Frontal cortex (tissue), 4 donors: ENCODE data around the gene PPM1H. TPM values are rescaled to one million over a fixed set of nuclear protein-coding genes. Genes with fewer than 3 reads are reported as not detected.
"Not testable (repeated sequence)": the region's sequence is repeated elsewhere in the genome, so short reads cannot be mapped to it uniquely, and the experiment has no call there.

Experiments used
- DNase-seq, 2 donors: peaks; one replicate each; pipeline ENCODE4 v3.0.0; 2012; ENCODE audit warnings: low spot score in 2 of 2
- FAIRE-seq: peaks from 2 replicates; lab custom pipeline; 2012; peaks lifted over from hg19 to GRCh38; lab: Jason Lieb, UNC
- total RNA-seq: library from RNA; depleted of rRNA; stranded (reverse); fragments of >200 nt; gene quantifications from one replicate; pipeline ENCODE4 v1.2.3, GENCODE V29; 2014
- donor health status: control.
- donor health status: control.
- donor health status: control.

Gene PPM1H
- total RNA-seq, 1 donor from 2014 or later, result 11.8 TPM

DNA sequence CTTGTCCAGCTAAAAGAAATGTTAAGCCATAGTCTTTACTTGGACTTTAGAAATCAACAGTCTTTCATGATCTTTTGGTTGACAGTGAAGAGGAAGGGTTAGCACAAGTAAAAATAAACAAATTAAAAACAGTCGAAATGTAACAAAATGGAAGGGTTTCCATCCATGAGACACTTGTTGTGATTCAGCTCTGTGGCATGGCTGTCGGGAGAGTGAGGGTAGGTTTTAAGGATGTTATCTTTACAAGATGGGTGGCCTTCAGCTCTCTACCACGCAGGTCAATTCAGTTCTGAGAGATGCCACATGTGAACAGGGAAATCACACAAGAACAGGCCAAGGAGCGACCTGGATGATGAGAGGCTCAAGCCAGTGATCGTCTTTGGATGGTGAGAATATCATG lies 180.2 kb downstream of the PPM1H start:
- no peak for DNase-seq
- FAIRE-seq, result no peak

GRCh38 chr12:62751810-62752155 lies 183.2 kb downstream of the PPM1H start:
- no peak for FAIRE-seq

GRCh38 chr12:62750941-62751809 lies 183.8 kb downstream of the PPM1H start:
- no peak for FAIRE-seq
- no peak for DNase-seq

More at GRCh38 chr12:62751810-62752155, 183.2 kb downstream of the PPM1H start:
- DNase-seq, result no peak

GRCh38 chr12:62749586-62749985 lies 185.4 kb downstream of the PPM1H start:
- DNase-seq (no peak), FAIRE-seq (no peak)

GRCh38 chr12:62748941-62749468 lies 185.9 kb downstream of the PPM1H start:
- DNase-seq, result no peak
- no peak for FAIRE-seq

DNA sequence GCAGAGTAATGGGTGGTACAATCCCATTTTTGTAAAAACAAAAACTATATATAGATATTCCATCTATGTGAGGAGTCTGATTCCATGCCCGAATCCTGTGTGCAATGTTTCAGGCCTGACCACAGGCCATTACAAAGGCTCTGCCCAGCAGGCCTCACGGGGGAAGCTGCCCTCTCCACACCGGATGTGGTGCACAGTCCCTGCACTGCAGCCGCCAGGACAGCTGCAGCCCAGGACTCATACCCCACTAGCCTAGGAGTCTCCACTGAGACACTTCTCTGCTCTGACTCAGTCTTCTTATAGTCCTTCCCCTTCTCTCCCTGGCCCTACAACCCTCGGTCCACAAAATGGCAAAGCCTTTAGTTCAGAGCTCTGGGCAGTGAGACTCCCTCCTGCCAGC lies 190.4 kb downstream of the PPM1H start:
- DNase-seq (no peak), FAIRE-seq (no peak)

GRCh38 chr12:62739266-62740015 lies 195.5 kb downstream of the PPM1H start:
- DNase-seq (no peak), FAIRE-seq (no peak)

DNA sequence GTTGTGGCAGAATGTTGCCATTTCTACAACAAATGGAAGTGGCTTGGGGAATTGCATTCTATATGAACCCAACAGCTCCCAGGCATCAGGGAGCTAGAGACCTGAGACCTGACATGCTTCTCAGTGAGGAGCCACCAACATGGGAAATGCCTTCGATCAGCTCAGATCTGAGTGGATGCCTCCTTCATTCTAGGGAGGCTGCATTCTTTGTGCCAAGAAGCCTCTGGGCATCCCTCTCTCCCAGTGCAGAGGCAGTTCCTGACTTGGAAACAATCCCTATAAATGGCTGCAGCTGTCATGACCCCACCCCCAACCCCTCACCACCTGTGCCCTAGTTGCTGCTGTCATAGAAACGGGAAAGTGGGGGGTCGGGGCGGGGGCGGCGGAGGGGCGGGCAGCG lies 196.3 kb downstream of the PPM1H start:
- no peak for DNase-seq
- no peak for FAIRE-seq

- DNase-seq (no peak), FAIRE-seq (no peak)
Observed at GRCh38 chr12:62738105-62738504, 196.8 kb downstream of the PPM1H start.

DNA sequence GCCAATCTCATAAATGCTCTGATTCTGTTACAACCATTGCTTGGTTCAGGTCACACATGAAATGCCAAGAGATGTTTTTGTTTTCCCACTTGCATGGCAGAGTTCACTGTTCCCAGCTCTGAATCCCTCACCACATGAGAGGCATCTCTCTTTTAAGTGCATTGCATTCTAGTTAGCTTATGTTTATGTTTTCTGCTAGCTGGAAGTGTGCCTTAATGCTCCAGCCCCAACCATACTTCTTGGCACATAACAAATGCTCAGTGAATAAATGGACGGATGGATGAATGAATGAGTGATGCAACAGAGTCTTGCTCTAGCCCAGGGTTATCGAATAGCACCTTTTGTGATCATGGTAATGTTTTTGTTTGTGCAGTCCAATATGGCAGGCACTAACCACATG lies 197.3 kb downstream of the PPM1H start:
- no peak for FAIRE-seq
- DNase-seq, result no peak

DNA sequence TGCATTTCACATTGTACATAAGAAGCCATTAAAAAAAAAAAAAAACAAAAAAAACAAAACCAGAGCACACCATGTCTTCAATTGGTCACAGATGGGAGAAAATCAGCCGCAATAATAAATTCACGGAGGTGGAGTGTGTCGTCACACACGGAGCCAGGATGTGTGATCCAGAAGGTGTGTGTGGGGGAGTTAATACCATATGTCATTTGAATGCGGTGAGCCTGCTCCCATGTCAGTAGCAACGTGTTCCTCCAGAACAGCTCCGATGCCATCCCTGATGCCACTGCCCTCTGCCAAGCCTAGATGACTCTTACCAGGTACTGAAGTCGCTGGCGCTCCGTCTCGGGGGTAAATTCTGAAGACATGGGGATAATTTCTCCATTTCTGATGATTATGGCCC lies 197.8 kb downstream of the PPM1H start:
- DNase-seq (no peak), FAIRE-seq (no peak)

DNA sequence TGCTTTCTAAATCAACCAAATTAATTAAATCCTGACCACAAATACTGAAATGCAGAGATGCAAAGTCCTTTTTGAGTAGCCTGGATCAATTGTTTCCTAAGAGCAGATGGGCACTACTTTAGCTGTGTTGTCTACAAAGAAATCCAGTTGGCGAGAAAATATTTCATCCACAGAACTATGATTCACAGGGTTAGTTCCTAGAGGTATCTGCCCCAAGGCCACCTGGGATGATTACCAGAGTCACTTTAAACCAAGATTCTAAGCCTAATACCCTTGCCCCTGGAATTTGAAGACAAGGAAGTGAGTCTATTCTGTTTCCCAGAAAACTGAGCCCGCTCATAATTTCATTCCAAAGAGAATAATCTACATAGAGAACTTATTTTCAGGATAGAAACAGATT lies 198.4 kb downstream of the PPM1H start:
- FAIRE-seq (no peak), DNase-seq (no peak)

- DNase-seq, result no peak
- no peak for FAIRE-seq
Observed at GRCh38 chr12:62732861-62733427, 202.0 kb downstream of the PPM1H start.

- no peak for FAIRE-seq
- no peak for DNase-seq
Observed at GRCh38 chr12:62731055-62731820, 203.7 kb downstream of the PPM1H start.

DNA sequence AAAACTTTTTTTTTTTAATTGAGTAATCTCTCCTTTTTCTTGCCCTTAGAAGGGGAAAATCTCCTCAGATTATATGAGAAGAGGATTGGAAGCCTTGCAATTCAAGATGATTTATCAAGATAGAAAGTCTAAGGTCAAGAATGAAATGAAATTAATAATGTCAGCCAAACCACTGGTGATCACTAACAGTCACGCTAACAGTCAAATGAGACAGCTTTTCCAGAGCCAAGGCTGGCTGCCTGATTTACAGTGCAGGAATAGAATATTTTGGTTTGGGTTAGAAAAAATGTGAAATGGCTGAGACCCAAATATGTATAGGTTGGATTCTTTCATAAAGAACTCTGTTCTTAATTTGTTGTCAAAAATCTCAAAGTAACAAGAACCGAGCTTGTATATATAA lies 204.3 kb downstream of the PPM1H start:
- DNase-seq (no peak), FAIRE-seq (no peak)

- FAIRE-seq, result not testable (repeated sequence)
Observed at GRCh38 chr12:62729579-62730544, 205.1 kb downstream of the PPM1H start.

DNA sequence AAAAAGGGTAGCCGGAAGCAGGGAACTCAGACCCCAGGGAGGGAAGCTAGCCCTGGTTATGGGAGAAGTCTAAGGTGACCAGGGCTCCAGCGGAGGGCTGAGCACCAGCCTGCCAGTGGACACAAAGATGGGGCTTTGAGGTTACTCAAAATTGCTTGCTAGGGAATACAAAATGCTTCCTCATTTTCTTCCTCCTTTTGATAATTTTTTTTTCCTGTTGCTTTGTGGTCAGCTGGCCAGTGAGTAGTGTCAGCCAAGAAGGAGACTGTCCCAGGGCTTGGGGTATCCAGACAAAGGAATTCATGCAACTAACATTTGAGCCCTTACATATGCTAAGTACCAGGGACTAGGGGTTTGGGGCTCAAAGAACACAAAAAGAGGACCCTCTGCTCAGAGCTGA lies 206.2 kb downstream of the PPM1H start:
- DNase-seq (no peak), FAIRE-seq (no peak)

More at GRCh38 chr12:62729579-62730544, 205.1 kb downstream of the PPM1H start:
- not testable (repeated sequence) for DNase-seq

DNA sequence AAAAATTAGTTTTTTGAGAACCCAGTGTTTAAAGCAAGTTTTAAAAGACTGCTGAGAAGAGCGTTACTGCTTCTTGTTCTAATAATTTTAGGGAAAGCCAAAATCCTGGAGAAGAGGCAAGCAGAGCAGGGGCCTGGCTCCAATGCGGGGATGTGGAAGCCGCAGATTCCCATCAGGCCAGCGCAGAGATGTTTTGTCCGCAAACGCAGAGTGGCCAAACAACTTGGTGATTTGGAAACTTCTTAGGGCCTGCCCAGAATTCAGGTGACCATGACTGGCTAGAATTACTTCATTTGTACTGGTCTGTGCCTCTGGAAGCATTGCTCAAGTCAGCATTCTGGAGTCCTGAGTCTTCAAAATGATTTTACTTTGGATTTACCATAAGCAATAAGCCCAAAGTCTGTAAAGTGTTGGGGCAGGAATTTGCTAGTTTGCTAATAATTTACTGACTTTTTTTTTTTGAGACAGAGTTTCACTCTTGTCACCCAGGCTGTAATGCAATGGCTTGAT lies 208.4 kb downstream of the PPM1H start:
- no peak for DNase-seq
- no peak for FAIRE-seq

GRCh38 chr12:62725781-62726180 lies 209.2 kb downstream of the PPM1H start:
- DNase-seq (no peak), FAIRE-seq (no peak)
